Inflammatory macrophage (primary cell): ENCODE results near the gene GAS2.

Source experiments
- DNase-seq, 2 donors: peaks; one replicate each; pipeline ENCODE4 v3.0.0-alpha.2; 2020 to 2022

Gene GAS2

DNA sequence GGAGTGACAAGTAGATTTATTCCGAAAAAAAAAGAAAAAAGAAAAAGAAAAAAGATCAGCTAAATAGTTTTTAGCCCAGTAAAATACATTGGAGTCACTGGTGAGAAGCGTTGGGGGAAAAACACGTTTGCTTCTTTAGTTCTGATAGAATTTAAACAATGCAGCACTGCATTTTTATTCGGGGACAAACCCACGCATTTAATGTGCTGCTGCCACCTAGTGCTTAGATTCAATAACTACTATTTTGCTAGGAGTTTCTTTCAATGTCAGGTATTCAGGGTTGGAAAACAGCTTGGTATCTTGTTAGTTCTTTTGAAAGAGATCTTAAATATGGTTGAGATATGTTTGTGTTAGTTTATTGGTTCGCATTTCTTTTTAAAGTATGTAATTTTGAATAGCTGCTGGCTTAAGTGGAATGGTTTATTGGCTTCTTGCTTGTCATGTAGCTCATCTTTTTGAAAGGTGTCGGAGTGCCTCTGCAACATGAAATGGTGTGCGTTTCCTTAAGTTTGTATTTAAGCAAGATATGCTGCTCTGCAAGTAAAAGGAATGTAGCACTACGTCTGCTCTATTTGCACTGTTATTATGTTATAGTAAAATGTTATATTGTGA is 121.2 kb downstream of the GAS2 start:
- DNase-seq, result peak; percentile 16 to 26

DNA sequence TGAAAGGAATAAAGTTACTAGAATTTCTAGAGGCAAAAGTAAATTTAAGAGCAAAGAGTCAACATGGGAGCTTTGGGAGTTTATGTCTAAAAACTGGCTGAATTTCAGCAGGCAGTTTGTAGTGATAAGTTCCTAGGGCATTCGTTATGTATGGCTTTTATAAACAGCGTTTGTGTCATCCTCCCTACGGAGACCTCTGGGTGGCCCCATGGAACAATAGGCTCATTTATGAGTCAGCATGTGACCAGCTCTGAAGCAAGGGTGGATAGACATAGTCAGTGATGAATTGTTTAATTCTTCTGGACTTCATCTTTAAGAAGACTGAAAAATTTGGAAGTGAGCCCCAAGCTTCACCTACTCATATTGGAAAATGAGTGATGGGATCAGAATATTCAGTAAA is 126.1 kb downstream of the GAS2 start:
- DNase-seq, result no peak

DNA sequence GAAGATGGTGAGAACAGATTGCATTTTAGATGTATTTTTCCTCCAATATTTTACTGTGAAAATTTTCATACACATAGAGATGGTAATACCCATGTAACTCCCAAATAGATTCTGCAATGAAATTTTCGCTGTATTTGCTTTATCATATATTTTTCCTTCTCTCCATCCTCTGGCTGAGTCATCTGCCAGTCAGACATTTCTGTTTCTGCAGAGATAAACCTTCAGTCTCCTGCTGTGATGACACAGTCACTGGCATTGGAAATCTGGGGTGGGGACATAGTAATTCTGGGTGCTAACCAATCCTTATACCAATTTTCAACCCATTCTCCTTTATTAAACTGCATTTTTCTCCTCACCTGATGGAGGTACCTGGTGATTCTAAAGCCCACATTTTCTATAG is 129.5 kb downstream of the GAS2 start:
- no peak for DNase-seq

DNA sequence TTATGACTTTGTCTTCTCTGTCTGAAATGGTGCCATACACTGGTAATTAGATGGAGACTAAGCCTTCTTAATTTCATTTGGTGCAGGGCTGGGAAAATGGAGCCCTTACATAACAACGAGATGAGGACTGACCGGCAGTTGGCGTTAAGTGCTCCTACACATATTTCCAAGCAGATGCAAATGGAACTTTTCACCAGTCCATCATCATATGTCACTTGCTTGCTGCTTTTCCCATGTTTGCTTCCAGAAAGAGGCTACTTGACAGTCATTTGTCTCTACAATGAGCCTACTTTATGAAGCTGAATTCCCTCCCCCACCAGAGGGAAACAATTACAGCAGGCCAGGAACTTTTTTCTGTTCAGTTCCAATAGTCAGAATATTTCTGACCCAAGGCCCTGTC is 130.6 kb downstream of the GAS2 start:
- no peak for DNase-seq

- DNase-seq, result no peak
These were observed 132.5 kb downstream of the GAS2 start for GRCh38 chr11:22798901-22799300.

DNA sequence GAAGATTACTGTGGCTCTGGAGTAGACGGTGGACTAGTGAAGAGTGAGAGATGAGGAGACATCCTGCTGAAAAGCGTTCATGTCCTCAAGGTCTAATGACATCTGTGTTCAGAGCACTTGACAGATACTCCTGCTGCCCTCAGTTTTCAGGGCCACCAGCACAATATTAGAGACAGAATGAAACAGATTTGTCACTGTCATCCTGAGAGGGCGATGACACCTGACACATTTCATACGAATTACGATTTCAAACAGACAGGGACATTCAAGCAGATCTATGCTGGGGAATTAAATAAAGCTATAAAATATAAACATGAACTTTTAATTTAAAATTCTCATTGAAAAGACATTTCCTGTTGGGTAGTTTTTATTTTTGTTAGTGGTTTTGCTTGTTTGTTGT is 134.1 kb downstream of the GAS2 start:
- no peak for DNase-seq

- DNase-seq, result no peak
These were observed 136.4 kb downstream of the GAS2 start for GRCh38 chr11:22802861-22803260.

- no peak for DNase-seq
These were observed 141.0 kb downstream of the GAS2 start for GRCh38 chr11:22807391-22807790.

DNA sequence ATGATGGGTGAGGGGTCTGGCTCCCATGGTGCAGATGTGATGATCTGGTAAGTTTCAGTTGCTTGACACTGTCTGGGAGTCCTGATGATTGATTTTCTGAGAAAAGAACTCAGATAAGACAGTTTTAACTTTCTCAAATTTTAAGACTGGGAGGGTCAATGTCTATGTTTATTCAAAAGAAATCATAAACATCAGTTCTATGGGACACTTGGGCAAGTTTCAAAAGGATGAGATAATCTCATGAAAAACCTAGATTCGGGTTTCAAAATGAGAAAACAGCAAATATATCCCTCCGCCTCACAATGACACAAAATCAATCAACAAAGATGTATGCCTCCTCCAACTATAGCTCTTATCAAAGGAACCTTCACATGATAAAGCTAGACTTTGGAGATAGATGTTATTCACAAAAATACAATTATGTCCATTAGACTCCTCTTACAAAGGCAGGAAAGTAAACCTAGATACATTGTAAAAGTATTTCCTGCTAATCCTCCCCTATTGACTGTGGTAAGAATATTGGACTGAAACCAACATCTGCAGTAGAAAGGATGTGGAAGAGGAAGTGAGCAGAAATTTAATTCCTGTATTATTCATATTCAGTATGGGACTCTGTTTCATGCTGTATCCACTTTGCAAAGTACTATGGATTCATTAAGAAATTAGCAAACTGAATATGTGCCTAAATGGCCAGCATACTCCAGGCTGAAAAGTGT is 141.6 kb downstream of the GAS2 start:
- peak in 1 of 2 donors; percentile 14 for DNase-seq

DNA sequence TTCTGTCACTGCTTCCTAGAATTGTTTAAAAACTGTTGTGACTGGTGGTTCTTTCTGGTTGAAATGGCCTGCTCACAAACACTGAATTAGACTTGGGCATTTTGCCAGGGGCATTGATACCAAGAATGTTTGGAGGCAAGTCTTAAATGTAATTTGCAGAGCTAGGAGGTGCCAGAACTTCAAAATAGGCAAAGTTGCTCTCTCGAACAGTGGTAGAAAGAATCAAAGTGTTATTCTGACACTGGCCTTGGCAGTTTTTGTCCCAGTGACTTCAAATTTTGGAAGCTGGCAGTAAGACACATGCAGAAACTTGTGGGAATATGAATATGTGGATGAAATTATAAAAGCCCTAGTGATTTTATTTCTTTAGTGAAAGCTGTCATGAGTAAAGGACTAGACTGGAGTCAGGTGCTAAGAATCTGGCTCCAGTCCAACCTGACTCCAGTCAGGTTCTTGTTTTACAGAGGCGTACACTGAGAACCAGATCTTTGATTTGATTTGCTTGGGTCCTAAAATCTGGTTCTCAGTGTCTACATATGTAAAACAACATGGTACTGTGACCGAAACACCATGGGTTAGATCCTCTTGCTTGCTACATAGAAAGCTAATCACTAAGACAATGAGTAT is 142.3 kb downstream of the GAS2 start:
- DNase-seq, result no peak

GRCh38 chr11:22809893-22810292 is 143.5 kb downstream of the GAS2 start:
- DNase-seq, result no peak

GRCh38 chr11:22822203-22822602 is 155.8 kb downstream of the GAS2 start:
- no peak for DNase-seq

GRCh38 chr11:22828373-22828772 is 162.0 kb downstream of the GAS2 start:
- DNase-seq, result no peak

DNA sequence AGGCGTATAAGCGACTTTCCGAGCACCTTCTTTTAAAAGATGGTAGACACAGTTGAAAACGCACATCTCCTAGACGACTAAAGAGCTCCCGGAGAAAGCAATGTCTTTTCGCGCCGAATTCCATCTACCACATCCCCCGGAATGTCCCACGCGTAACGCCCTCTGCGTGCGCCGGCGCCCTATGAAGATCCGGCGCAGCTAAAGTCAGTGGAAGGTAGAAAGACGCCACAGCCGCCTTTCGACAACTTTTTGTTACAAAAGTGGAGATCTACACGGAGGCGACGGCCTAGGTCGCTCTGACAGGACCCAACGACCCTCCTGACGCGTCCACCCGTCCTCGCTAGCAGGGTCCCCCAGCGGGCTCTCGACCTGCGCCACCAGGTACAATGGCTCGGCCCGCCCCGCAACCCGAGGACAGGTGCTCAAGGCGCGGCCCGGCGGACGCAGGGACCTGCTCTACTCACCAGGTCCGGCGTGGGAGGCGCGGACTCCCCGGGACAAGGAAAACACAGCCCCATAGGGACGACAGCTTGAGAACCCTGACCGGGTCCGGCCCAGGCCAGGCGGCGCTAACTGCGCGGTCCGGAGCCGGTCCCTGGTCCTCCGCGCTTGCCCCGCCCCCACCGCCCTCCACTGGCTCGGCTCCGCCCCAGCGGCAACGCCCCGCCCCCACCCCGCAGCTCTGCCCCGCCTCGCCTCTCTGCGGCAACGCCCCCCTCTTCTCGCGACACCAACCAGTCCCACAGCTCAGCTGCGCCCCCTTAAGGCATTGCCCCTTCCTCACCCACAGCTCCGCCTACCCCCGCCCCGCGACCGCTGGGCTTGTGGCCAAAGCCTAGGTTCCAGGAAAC is 163.0 kb downstream of the GAS2 start, which contains the start of gene SVIP:
Gene SVIP, minus strand, starts transcription at position 571 of the 851 bp plus-strand sequence. Its CDS starts 53 bp downstream, at position 518.
- peak; percentile 84 to 92 for DNase-seq

DNA sequence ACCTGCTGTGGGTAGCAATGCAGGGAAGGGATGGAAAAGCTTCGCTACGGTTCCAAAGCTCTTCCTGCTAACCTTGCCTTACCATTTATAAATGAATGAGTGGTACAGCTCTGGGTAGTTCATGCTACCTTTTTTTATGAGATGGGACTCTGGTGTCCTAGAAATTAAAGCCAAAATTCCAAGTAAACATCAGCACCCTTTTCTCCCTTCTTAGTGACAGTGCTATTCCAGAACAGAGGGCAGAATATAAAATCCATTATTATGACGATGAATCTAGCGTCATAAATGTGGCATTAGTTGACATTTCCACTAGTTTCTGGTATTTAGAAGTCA is 163.6 kb downstream of the GAS2 start:
- DNase-seq, result no peak

DNA sequence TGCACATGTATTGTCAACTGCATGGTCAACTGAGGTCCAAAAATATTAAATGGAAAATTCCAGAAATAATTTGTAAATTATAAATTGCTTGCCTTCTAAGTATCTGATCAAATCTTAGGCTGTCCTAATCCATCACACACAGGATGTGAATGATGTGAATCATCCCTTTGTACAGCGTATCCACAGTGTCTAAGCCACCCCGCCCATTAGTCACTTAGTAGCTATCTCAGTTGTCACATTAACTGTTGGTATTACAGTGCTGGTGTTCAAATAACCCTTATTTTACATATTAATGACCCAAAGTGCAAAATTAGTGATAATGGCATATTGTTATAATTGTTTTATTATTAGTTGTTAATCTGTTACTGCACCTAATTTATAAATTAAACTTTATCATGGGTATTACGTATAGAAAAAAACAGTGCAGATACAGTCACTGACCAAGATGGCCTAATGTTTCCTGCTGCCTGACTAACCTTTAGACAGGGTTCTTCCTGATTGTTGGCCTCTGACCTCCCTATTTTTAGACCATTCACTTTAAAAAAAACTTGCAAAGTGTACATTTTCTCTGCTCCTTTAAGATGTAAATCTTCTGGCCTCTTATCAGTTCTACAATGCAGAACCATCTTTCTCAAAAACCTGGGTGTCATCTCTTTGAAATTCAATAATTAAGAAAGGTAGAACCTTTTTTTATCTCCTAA is 166.1 kb downstream of the GAS2 start:
- no peak for DNase-seq

DNA sequence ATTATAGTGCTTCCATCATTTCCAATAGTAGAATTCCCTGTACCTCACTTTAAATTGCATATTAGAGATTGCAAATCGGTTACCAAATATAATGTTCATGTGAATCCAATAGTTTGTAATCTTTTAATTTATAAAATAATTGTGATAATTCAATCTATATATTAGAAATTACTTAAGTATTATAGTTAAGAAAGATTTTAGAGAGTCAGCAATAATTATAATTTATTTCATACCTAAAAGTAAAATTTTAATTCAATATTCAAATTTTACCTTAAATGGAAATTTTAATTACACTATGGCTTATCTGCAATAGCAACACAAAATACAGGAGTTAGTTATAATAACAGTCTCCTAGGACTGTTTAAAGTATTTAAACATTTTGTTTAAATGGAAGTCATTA is 180.3 kb downstream of the GAS2 start:
- no peak for DNase-seq

GRCh38 chr11:22851477-22851876 is 185.1 kb downstream of the GAS2 start:
- DNase-seq, result no peak

DNA sequence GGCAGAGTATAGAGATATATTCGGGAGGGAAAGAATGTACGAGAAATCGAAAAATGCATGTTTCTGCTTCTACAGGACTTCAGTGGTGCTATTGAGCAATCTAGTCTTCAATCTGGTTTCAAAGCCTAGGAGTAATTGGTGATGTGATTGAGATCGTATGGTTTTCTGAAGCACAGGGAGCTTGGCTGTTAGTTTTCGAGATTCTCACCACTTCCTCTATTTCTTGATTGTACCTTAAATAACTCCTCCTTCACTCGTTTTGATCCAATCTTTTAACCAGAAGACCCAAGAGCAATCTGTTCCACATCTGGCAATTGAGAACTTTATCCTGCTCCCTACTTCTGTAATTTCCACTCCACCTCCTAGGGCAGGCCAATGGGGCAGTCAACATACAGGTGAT is 193.3 kb downstream of the GAS2 start:
- no peak for DNase-seq

GRCh38 chr11:22860241-22860640 is 193.8 kb downstream of the GAS2 start, which contains the start of gene CCDC179:
Gene CCDC179, minus strand, starts transcription at chr11:22860474. Its CDS starts 53 bp downstream, at chr11:22860421.
- no peak for DNase-seq
